Mucosa of stomach (tissue), 1 donor: Measurements from ENCODE around the gene MBOAT2.

Experiments used
- H3K27me3 ChIP-seq: one replicate; pipeline ENCODE4 v1.7.0; 2013; ENCODE audit warnings: mild to moderate bottlenecking, low read length; ENCODE audit not compliant: control insufficient read depth, insufficient read depth
- H3K36me3 ChIP-seq: one replicate; pipeline ENCODE4 v1.7.0; 2013; ENCODE audit warnings: low read length; ENCODE audit not compliant: control insufficient read depth, insufficient read depth
- H3K4me1 ChIP-seq: one replicate; pipeline ENCODE4 v1.7.0; 2013; ENCODE audit warnings: mild to moderate bottlenecking, low read length; ENCODE audit not compliant: control insufficient read depth, insufficient read depth
- H3K4me3 ChIP-seq: one replicate; pipeline ENCODE4 v1.7.0; 2013; ENCODE audit warnings: low read length
- H3K9ac ChIP-seq: one replicate; pipeline ENCODE4 v1.7.0; 2013; ENCODE audit warnings: mild to moderate bottlenecking, low read length, moderate library complexity
- H3K9me3 ChIP-seq: one replicate; pipeline ENCODE4 v1.7.0; 2013; ENCODE audit warnings: mild to moderate bottlenecking, low read length, moderate library complexity; ENCODE audit not compliant: control insufficient read depth
- donor health status: Pancreatic carcinoma.

MBOAT2 gene

GRCh38 chr2:8884812-8885211 lies 118.7 kb downstream of the MBOAT2 start:
- Histone ChIP-seq H3K4me1 (no peaks in the 10 kb centered on the region), H3K9me3 (no peaks in the 10 kb centered on the region), H3K27me3 (no peaks in the 10 kb centered on the region), H3K4me3 (no peak overlapping the region), H3K36me3 (no peaks in the 10 kb centered on the region), H3K9ac (no peak overlapping the region)

GRCh38 chr2:8882094-8882493 lies 121.4 kb downstream of the MBOAT2 start:
- Histone ChIP-seq H3K4me3 (no peak overlapping the region), H3K9me3 (no peaks in the 10 kb centered on the region), H3K36me3 (no peaks in the 10 kb centered on the region)

GRCh38 chr2:8877894-8878293 lies 125.6 kb downstream of the MBOAT2 start:
- H3K27me3 ChIP-seq: no peaks in the 10 kb centered on the region
- H3K4me1 ChIP-seq: no peaks in the 10 kb centered on the region
- no peak overlapping the region for H3K4me3 ChIP-seq
- no peaks in the 10 kb centered on the region for H3K9me3 ChIP-seq
- H3K36me3 ChIP-seq: peaks cover 4% of the 10 kb centered on the region
- no peak overlapping the region for H3K9ac ChIP-seq

More at GRCh38 chr2:8882094-8882493, 121.4 kb downstream of the MBOAT2 start:
- H3K27me3 ChIP-seq: no peaks in the 10 kb centered on the region
- H3K9ac ChIP-seq: no peak overlapping the region
- no peaks in the 10 kb centered on the region for H3K4me1 ChIP-seq

GRCh38 chr2:8877332-8877731 lies 126.2 kb downstream of the MBOAT2 start:
- Histone ChIP-seq H3K4me1 (no peaks in the 10 kb centered on the region), H3K4me3 (no peak overlapping the region), H3K9me3 (no peaks in the 10 kb centered on the region), H3K9ac (no peak overlapping the region), H3K36me3 (peaks cover 4% of the 10 kb centered on the region), H3K27me3 (no peaks in the 10 kb centered on the region)

- H3K9ac ChIP-seq: no peak overlapping the region
- H3K36me3 ChIP-seq: peaks cover 4% of the 10 kb centered on the region
- no peaks in the 10 kb centered on the region for H3K27me3 ChIP-seq
Observed at GRCh38 chr2:8876628-8877027, 126.9 kb downstream of the MBOAT2 start.

GRCh38 chr2:8872821-8873432 lies 130.6 kb downstream of the MBOAT2 start:
- peaks cover 4% of the 10 kb centered on the region for H3K36me3 ChIP-seq
- no peaks in the 10 kb centered on the region for H3K9me3 ChIP-seq
- no peak overlapping the region for H3K4me3 ChIP-seq
- no peak overlapping the region for H3K9ac ChIP-seq
- H3K4me1 ChIP-seq: no peaks in the 10 kb centered on the region
- H3K27me3 ChIP-seq: no peaks in the 10 kb centered on the region

More at GRCh38 chr2:8876628-8877027, 126.9 kb downstream of the MBOAT2 start:
- H3K4me1 ChIP-seq: no peaks in the 10 kb centered on the region
- H3K4me3 ChIP-seq: no peak overlapping the region
- no peaks in the 10 kb centered on the region for H3K9me3 ChIP-seq

GRCh38 chr2:8870441-8870840 lies 133.0 kb downstream of the MBOAT2 start:
- no peaks in the 10 kb centered on the region for H3K4me1 ChIP-seq
- no peaks in the 10 kb centered on the region for H3K9me3 ChIP-seq
- no peak overlapping the region for H3K4me3 ChIP-seq
- H3K9ac ChIP-seq: no peak overlapping the region
- H3K27me3 ChIP-seq: no peaks in the 10 kb centered on the region
- no peaks in the 10 kb centered on the region for H3K36me3 ChIP-seq

GRCh38 chr2:8867363-8867762 lies 136.1 kb downstream of the MBOAT2 start:
- H3K9me3 ChIP-seq: no peaks in the 10 kb centered on the region
- no peak overlapping the region for H3K9ac ChIP-seq
- no peaks in the 10 kb centered on the region for H3K4me1 ChIP-seq
- H3K36me3 ChIP-seq: no peaks in the 10 kb centered on the region
- no peaks in the 10 kb centered on the region for H3K27me3 ChIP-seq
- H3K4me3 ChIP-seq: no peak overlapping the region

GRCh38 chr2:8863331-8863953 lies 140.0 kb downstream of the MBOAT2 start:
- no peaks in the 10 kb centered on the region for H3K36me3 ChIP-seq
- no peak overlapping the region for H3K4me3 ChIP-seq
- H3K27me3 ChIP-seq: no peaks in the 10 kb centered on the region
- H3K9ac ChIP-seq: no peak overlapping the region
- no peaks in the 10 kb centered on the region for H3K4me1 ChIP-seq
- H3K9me3 ChIP-seq: no peaks in the 10 kb centered on the region

GRCh38 chr2:8862230-8862629 lies 141.3 kb downstream of the MBOAT2 start:
- no peaks in the 10 kb centered on the region for H3K36me3 ChIP-seq
- H3K4me1 ChIP-seq: no peaks in the 10 kb centered on the region
- H3K9me3 ChIP-seq: no peaks in the 10 kb centered on the region
- no peak overlapping the region for H3K4me3 ChIP-seq
- H3K9ac ChIP-seq: no peak overlapping the region
- no peaks in the 10 kb centered on the region for H3K27me3 ChIP-seq

- no peak overlapping the region for H3K4me3 ChIP-seq
- H3K36me3 ChIP-seq: no peaks in the 10 kb centered on the region
Observed at GRCh38 chr2:8861797-8862196, 141.7 kb downstream of the MBOAT2 start.

GRCh38 chr2:8860239-8860638 lies 143.2 kb downstream of the MBOAT2 start:
- H3K27me3 ChIP-seq: no peaks in the 10 kb centered on the region
- no peak overlapping the region for H3K9ac ChIP-seq
- no peaks in the 10 kb centered on the region for H3K36me3 ChIP-seq
- H3K9me3 ChIP-seq: no peaks in the 10 kb centered on the region
- no peaks in the 10 kb centered on the region for H3K4me1 ChIP-seq
- H3K4me3 ChIP-seq: no peak overlapping the region

More at GRCh38 chr2:8861797-8862196, 141.7 kb downstream of the MBOAT2 start:
- Histone ChIP-seq H3K4me1 (no peaks in the 10 kb centered on the region), H3K27me3 (no peaks in the 10 kb centered on the region), H3K9ac (no peak overlapping the region), H3K9me3 (no peaks in the 10 kb centered on the region)
